Measurements from ENCODE around the gene GRIK4.

GRCh38 chr11:120977266-120978137, 466.0 kb downstream of the GRIK4 start:
- TF ChIP-seq CEBPB (IDR thresholded peaks at IDR 0.05; ENCODE audit: low read depth, low read length), result no peak
- TF ChIP-seq CTCF (conservative IDR thresholded peaks at IDR 0.05; ENCODE audit: low read depth, low read length), result no peak
- no peak for TF ChIP-seq BHLHE40 (IDR thresholded peaks at IDR 0.05; ENCODE audit: low read depth, low read length)
- no peak for TF ChIP-seq USF2 (IDR thresholded peaks at IDR 0.05; ENCODE audit: low read depth, low read length)
- TF ChIP-seq POLR2A (IDR thresholded peaks at IDR 0.05; ENCODE audit: low read depth, low read length), result no peak
- no peak for TF ChIP-seq RAD21 (IDR thresholded peaks at IDR 0.05; ENCODE audit: low read length)
- TF ChIP-seq MAZ (IDR thresholded peaks at IDR 0.05; ENCODE audit: borderline replicate concordance, low read depth, low read length), result no peak
- no peak for TF ChIP-seq SMC3 (IDR thresholded peaks at IDR 0.05; ENCODE audit: low read depth, low read length)
